ENCODE results near the gene MAT2B.
A peak's percentile ranks its signal among the peaks of the same experiment; 100 is the strongest.

The MAT2B gene

DNA sequence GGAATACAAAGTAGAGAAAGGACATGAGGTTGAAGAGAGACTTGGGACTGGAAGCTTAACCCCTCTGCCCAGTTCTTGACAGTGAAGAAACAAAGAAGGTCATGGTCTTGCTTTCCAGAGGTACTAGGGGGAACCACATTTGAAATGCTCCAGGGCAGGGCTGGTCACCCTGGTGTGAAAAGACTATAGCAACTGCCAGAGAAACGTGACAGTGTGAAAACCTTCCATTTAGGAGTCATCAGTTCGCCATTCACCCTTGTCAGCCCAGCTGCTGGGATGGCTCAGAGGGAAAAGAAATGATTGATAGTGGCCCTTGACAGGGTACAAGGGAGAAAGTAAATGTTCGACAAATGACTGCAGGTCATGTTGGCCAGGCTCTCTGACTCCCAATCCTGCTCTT lies 56.7 kb downstream of the MAT2B start:
- no peak for DNase-seq

DNA sequence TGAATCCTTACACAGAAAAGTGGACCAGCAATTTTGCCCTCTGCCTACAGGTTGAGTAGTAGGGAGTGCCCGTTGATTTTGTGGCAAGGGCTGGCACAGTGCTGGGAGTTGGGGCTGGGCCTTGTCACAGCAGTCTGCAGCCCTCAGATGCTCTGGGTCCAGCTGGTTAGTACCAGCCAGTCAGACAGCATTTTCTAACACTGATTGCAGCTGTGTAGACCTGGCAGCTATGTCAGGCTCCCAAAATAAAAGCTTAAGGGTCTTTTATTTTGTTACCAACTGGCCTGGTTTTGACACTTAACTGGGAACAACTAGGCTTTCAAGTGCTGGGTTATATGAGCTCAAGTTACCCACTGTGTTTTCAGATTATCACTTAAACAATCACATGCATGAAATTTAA lies 57.7 kb downstream of the MAT2B start:
- no peak for DNase-seq

DNA sequence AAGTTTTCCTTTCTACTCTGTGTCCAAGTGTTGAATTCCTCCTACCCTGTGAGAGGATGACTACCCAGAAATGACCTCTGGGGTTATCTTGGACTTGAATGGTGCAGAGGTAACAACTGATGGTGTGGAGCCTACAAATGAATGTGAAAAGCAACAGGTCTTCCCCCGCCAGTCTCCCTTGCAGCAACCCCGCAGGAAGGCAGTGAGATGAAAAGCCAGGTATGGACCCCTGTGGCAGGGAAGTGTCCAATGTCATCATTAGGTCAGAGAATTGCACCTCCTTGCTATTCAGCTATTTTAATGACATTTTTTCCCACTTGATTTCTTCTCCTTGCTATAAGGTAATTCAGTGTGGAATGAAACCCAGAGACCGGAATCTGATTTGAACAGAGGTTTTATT lies 58.5 kb downstream of the MAT2B start:
- no peak for DNase-seq

DNA sequence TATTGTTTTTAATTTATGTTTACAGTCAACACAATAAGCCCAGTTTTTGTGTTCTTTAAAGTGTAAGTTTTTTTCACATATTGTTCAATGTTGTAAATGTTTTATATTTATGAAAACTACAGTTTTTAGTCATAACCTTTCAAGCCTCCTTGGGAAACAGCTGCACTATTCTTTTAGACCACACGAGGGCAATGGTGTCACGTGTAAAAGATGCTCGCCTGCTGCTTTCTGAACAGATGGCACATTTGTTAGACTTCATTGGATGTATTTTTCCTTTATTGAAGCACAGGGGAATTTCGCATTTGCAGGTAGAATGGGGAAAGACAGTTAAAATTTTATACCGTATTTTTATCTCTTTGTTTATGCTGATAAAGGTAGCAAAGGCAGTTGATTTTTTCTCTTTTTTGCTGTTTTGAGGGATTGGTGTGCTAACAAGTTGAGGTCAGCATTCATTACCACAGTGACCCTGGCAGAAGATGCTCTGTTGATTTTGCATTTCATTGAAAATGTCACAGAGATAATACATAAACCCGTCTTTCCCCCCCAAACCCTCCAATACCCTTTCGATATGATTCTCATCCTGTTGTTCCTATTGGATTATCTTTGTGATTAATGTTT lies 59.0 kb downstream of the MAT2B start:
- peak; percentile 78 for DNase-seq

DNA sequence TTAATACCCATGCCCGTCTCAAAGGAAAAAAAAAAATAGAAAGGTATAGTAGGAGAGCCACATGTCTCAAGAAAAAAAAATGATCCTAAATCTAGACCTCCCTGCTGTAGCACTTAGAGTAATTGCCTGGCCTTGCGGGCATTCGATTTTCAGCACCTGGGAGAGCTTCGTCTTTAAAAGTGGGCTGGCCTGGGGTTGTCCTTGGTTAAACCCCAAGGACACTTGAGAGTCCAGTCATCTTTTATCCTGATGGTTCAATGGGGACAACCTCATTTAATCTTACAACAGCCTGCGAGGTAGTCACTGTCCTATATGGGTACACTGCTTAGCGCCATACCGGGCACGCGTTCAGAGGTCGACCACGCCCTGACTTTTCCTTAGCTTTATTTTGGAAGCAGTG lies 60.1 kb downstream of the MAT2B start:
- no peak for DNase-seq

DNA sequence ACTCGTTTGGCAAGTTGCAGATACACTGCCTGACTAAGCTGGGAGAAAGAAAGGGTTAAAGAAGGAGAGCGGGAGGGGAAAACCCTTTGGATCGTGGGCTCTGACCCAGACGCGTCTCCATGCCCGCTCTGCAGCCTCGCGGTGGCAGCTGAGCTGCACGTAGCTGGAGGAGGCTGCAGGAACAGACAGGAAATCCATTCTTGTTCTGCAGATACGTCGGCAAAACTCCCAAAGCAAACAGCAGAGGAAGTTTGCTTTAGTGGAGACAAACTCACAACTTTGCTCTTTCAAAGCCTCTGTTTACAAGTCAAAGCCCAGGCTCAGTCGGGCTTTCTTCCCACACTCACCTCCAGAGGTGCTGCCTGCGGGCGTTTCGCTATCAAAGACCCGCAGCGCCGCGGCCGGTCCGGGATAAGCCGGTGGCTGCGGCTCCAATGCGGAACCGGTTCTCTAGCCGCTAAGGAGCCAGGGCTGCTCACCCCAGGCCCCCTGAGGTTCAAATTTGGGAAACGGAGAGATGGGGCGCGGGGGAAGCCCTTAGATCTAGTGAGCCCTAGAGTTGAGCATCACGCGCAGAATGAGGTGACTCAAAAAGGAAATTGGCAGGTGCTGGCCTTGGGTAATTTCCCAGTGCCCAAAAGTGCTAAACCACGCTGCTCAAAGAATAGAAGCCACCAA lies 60.7 kb downstream of the MAT2B start:
- peak; percentile 3 for DNase-seq

DNA sequence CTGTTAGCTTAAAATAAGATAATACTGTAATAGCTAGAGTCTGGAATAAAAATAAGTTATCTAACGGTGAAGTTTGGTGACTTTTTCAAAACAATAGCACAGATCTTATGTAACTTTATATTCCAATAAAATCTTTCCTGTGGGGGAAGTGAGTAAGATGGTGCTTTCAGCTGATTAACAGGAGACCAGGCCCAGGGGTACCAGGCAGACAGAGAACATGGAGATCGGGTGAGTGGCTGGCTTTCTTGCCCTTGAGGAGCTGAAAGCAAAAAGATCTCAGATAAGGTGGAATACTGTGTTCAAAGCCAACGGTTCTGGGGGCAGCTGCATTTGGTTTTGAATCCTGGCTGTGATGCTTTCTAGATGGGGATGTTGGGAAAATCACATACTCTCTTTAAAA lies 61.3 kb downstream of the MAT2B start:
- no peak for DNase-seq

DNA sequence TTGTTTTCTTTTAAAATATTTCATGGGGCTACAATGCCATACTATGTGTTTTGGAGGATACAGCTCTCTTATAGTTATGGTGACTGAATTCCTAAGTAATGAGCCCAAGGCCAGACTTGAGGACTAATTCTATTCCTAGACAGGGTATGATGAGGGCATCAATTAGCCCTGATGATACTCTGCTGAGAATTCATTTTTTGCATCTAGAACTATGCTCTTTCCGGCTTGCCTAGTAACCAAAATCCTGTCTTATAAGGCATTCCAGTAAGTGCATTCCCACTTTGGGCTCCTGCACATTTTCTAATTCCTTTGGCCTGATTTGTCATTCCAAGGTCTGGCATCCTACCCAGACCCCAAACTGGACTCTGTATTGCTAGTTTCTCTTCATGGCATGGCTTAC lies 62.4 kb downstream of the MAT2B start:
- DNase-seq = no peak
